K562 (cell line): ENCODE measurements around the gene HOXA10. TPM values are rescaled to one million over a fixed set of nuclear protein-coding genes. Genes with fewer than 3 reads are reported as not detected.

Experiments used
- ATAC-seq: fragments of 200-7000 bp; cut with Tn5 transposase; 3 replicates; pipeline ENCODE4 v1.9.1; 2020; ENCODE audit warnings: moderate library complexity
- BruUV-seq: library from RNA; stranded (reverse); fragments of 400-500 nt; replicated peaks from 2 replicates; lab custom pipeline; 2021; lab: Mats Ljungman, UMichigan
- CTCF ChIA-PET: fragments of 300-600 bp; formaldehyde crosslinking; extraction: SDS; loops from one replicate; lab custom pipeline; 2021; ENCODE audit warnings: low intra/inter-chr PET ratio; lab: Yijun Ruan, JAX
- POLR2A ChIA-PET: fragments of 300-600, 350-650 bp; sonication (Branson Sonifier 250); formaldehyde crosslinking; extraction: SDS; loops from one replicate; lab custom pipeline; 2021; ENCODE audit warnings: antibody characterized with exemption, inconsistent platforms; lab: Yijun Ruan, JAX
- DNase-seq, 4 experiments: peaks; one replicate each; pipeline versions ENCODE4 v3.0.0 to v3.0.0-alpha.2; 2011 to 2018; ENCODE audit warnings: low spot score in 3 of 4, mixed read lengths in 3 of 4; ENCODE audit errors: extremely low read depth in 1 of 4
- FAIRE-seq: peaks from 2 replicates; lab custom pipeline; 2011; peaks lifted over from hg19 to GRCh38; lab: Jason Lieb, UNC
- H2AFZ ChIP-seq: 2 replicates; pipeline ENCODE4 v1.6.0; 2011; ENCODE audit warnings: low read depth, low read length, control low read depth, inconsistent platforms
- H3K27ac ChIP-seq: fragments of 200-600 bp; 3 replicates; pipeline ENCODE4 v1.8.0; 2011; ENCODE audit warnings: low read depth, mild to moderate bottlenecking, control low read depth, inconsistent platforms, low read length, moderate library complexity, mixed read lengths; ENCODE audit errors: extremely low read depth
- H3K27me3 ChIP-seq, 2 experiments: fragments of 300-600 bp in 1 of 2; 2 replicates in 1 of 2; 3 replicates in 1 of 2; pipeline versions ENCODE4 v1.6.0 to v1.8.0; 2011; ENCODE audit warnings: inconsistent platforms in 2 of 2, low read length in 2 of 2, mild to moderate bottlenecking in 1 of 2, mixed read lengths in 1 of 2, moderate library complexity in 1 of 2; ENCODE audit not compliant: control insufficient read depth in 2 of 2, insufficient read depth in 2 of 2
- H3K36me3 ChIP-seq: fragments of 300-600 bp; 3 replicates; pipeline ENCODE4 v1.8.0; 2011; ENCODE audit warnings: mild to moderate bottlenecking, low read length, inconsistent platforms; ENCODE audit not compliant: control insufficient read depth, insufficient read depth
- H3K4me1 ChIP-seq, 2 experiments: fragments of 200-600 bp in 1 of 2; replicated peaks in 1 of 2; 2 replicates in 1 of 2; 3 replicates in 1 of 2; pipeline versions ENCODE4 v1.5.1 to v1.8.0; 2011; ENCODE audit warnings: inconsistent platforms in 2 of 2, low read length in 2 of 2, mild to moderate bottlenecking in 1 of 2, mixed read lengths in 1 of 2, moderate library complexity in 1 of 2; ENCODE audit not compliant: control insufficient read depth in 2 of 2, insufficient read depth in 2 of 2
- H3K4me2 ChIP-seq: 2 replicates; pipeline ENCODE4 v1.6.1; 2011; ENCODE audit warnings: low read length, control low read depth, inconsistent platforms, mixed read lengths; ENCODE audit not compliant: insufficient read depth
- H3K4me3 ChIP-seq: fragments of 200-600 bp; sonication (generic), shearing (Covaris generic); 2 replicates; pipeline ENCODE4 v1.5.1; 2016; ENCODE audit warnings: control low read depth, inconsistent platforms
- H3K79me2 ChIP-seq: fragments of 200-600 bp; 3 replicates; pipeline ENCODE4 v1.8.0; 2011; ENCODE audit warnings: low read length, inconsistent platforms; ENCODE audit not compliant: control insufficient read depth, insufficient read depth
- H3K9ac ChIP-seq, 2 experiments: 2 replicates each; pipeline versions ENCODE4 v1.6.0 to v1.6.1; 2011; ENCODE audit warnings: low read depth in 2 of 2, low read length in 2 of 2, control low read depth in 1 of 2, inconsistent platforms in 1 of 2, mild to moderate bottlenecking in 1 of 2, mixed read lengths in 1 of 2; ENCODE audit not compliant: insufficient read depth in 1 of 2
- H3K9me1 ChIP-seq: one replicate; pipeline ENCODE4 v1.6.0; 2011; ENCODE audit warnings: inconsistent platforms, mild to moderate bottlenecking, low read length, moderate library complexity; ENCODE audit not compliant: control insufficient read depth, insufficient read depth
- H3K9me3 ChIP-seq: replicated peaks from 2 replicates; pipeline ENCODE4 v1.5.1; 2011; ENCODE audit warnings: low read depth, low read length, inconsistent platforms; ENCODE audit not compliant: control insufficient read depth, insufficient read depth
- H4K20me1 ChIP-seq: replicated peaks from 2 replicates; pipeline ENCODE4 v1.6.1; 2011; ENCODE audit warnings: low read length, inconsistent platforms, mixed read lengths; ENCODE audit not compliant: control insufficient read depth, insufficient read depth
- BRD9 ChIP-seq: fragments of 450-650 bp; IDR thresholded peaks from 2 replicates; pipeline ENCODE4 v1.6.1; 2018; ENCODE audit warnings: low read depth; ENCODE audit not compliant: partially characterized antibody
- NFATC3 ChIP-seq: fragments of 450-650 bp; IDR thresholded peaks from 2 replicates; pipeline ENCODE4 v1.6.1; 2017; ENCODE audit warnings: mild to moderate bottlenecking
- NUFIP1 ChIP-seq: fragments of 450-650 bp; IDR thresholded peaks from 2 replicates; pipeline ENCODE4 v1.6.1; 2018; ENCODE audit not compliant: partially characterized antibody
- RB1 ChIP-seq: fragments of 450-650 bp; IDR thresholded peaks from 2 replicates; pipeline ENCODE4 v1.6.1; 2017; ENCODE audit warnings: low read depth, mild to moderate bottlenecking
- SIN3A ChIP-seq, 2 experiments: fragments of 150-350 bp in 1 of 2; IDR thresholded peaks; 2 replicates each; pipeline ENCODE4 v1.6.1; 2011 to 2016; ENCODE audit warnings: borderline replicate concordance in 2 of 2, low read depth in 2 of 2, low read length in 2 of 2, mild to moderate bottlenecking in 2 of 2, moderate library complexity in 2 of 2; ENCODE audit not compliant: control insufficient read depth in 1 of 2
- SRSF9 ChIP-seq: fragments of 200-400 bp; formaldehyde crosslinking; IDR thresholded peaks from 2 replicates; pipeline ENCODE4 v1.6.1; 2017; ENCODE audit warnings: low read depth, low read length, borderline replicate concordance
- ZBED1 ChIP-seq: IDR thresholded peaks from 2 replicates; pipeline ENCODE4 v1.6.1; 2014
- ZBTB12 ChIP-seq: fragments of 250-450 bp; sonication (Bioruptor Pico); IDR thresholded peaks from 2 replicates; pipeline ENCODE4 v1.4.0; 2020
- ZNF24 ChIP-seq: fragments of 450-650 bp; IDR thresholded peaks from 2 replicates; pipeline ENCODE4 v1.6.1; 2016
- ZNF707 ChIP-seq: fragments of 250-450 bp; sonication (Bioruptor Pico); conservative IDR thresholded peaks from 2 replicates; pipeline ENCODE4 v1.8.0; 2022; ENCODE audit warnings: inconsistent platforms, mild to moderate bottlenecking, moderate library complexity
- ZNF764 ChIP-seq: fragments of 250-450 bp; sonication (Bioruptor Pico); IDR thresholded peaks from 2 replicates; pipeline ENCODE4 v1.4.0; 2020; ENCODE audit warnings: low read depth, mild to moderate bottlenecking, moderate library complexity
- WGBS: fragments of 100-300 bp; shearing (Covaris generic); methylation state at CpG from one replicate; pipeline ENCODE4 v1.1.6; 2016; ENCODE audit warnings: low coverage, mixed read lengths; ENCODE audit not compliant: insufficient coverage; ENCODE audit errors: missing lambda C conversion rate; 5-methylcytosine and 5-hydroxymethylcytosine counted together
- in situ Hi-C: fragments of 300-500 bp; cut with MboI; formaldehyde crosslinking; loops from 4 replicates; pipeline ENCODE4 v1.15.0; 2018; ENCODE audit warnings: inconsistent platforms, mixed read lengths
- intact Hi-C: fragments of 100-400 bp; cut with micrococcal nuclease; formaldehyde crosslinking; loops from 2 replicates; pipeline ENCODE4 v1.14.2; 2022
- polyA plus RNA-seq, 8 experiments: library from polyadenylated mRNA; depleted of rRNA in 4 of 8; stranded (reverse) in 5 of 8; unstranded in 3 of 8; fragments of >200 nt; fragmentation: Nextera tagmentation in 2 of 8; fragmentation: Illumina TruSeq in 1 of 8; extraction: Ambion mirVana in 2 of 8; extraction: Trizol in 1 of 8; gene quantifications; 2 replicates each; pipeline versions ENCODE4 v1.2.1 to v1.2.3, GENCODE V29; 2011 to 2014; ENCODE audit warnings: inconsistent platforms in 1 of 8, missing spikeins in 1 of 8
- total RNA-seq, 7 experiments: library from RNA; depleted of rRNA in 6 of 7; stranded (reverse); fragments of >200 nt in 6 of 7; fragmentation: Illumina TruSeq in 2 of 7; extraction: Trizol in 2 of 7; gene quantifications; 2 replicates each; pipeline versions ENCODE4 v1.2.1 to v1.2.3, GENCODE V29; 2011 to 2021; ENCODE audit warnings: low replicate concordance in 1 of 7
- TF ChIP-seq, protein P1 (sequence below): IDR thresholded peaks from 2 replicates; pipeline ENCODE4 v1.6.1; 2016; ENCODE audit warnings: missing genetic modification characterization, missing compliant biosample characterization
- TF ChIP-seq, protein P2 (sequence below): fragments of 250-450 bp; sonication (Bioruptor Pico); IDR thresholded peaks from 2 replicates; pipeline ENCODE4 v1.9.0; 2021; ENCODE audit warnings: mild to moderate bottlenecking
- TF ChIP-seq, protein P3 (sequence below): sonication (generic); formaldehyde crosslinking; IDR thresholded peaks from 2 replicates; pipeline ENCODE4 v1.8.0; 2022; ENCODE audit warnings: missing genetic modification reagents, mild to moderate bottlenecking, moderate library complexity, borderline replicate concordance

The HOXA10 gene
- total and polyA plus RNA-seq, 9 of the 15 experiments (the other 6 are each of a cell fraction or from before 2014, with no cell fraction given): not detected

DNA sequence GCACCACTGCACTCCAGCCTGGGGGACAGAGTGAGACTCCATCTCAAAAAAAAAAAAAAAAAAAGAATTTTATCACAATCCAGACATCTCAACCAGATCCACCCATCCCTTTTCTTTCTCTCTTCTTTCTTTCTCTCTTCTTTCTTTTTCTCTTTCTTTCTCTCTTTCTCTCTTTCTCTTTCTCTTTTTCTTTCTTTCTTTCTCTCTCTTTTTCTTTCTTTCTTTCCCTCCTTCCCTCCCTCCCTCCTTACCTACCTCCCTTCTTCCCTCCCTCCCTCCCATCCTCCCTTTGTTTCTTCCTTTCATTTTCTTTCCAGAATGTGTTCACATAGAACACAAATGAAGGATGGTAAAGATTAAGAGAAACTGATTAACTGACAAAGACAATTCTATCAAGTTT is 43.8 kb upstream of the HOXA10 start:
- in situ Hi-C loops (no loop called here), intact Hi-C loops (no loop called here)
- Histone ChIP-seq H3K4me3 (no peak overlapping the region), H3K27me3 (peaks cover 42 to 65% of the 10 kb centered on the region in 2 experiments), H3K4me2 (no peak overlapping the region), H3K9me1 (no peaks in the 10 kb centered on the region), H3K36me3 (no peaks in the 10 kb centered on the region), H3K4me1 (peaks cover 0 to 16% of the 10 kb centered on the region in 2 experiments; a peak in 1 of 5 replicates), H3K79me2 (no peaks in the 10 kb centered on the region), H3K9ac (no peak overlapping the region), H3K27ac (no peak overlapping the region), H2AFZ (no peak overlapping the region), H3K9me3 (no peaks in the 10 kb centered on the region), H4K20me1 (no peaks in the 10 kb centered on the region)
- CTCF ChIA-PET: no interaction called here
- TF ChIP-seq, protein P1, sequence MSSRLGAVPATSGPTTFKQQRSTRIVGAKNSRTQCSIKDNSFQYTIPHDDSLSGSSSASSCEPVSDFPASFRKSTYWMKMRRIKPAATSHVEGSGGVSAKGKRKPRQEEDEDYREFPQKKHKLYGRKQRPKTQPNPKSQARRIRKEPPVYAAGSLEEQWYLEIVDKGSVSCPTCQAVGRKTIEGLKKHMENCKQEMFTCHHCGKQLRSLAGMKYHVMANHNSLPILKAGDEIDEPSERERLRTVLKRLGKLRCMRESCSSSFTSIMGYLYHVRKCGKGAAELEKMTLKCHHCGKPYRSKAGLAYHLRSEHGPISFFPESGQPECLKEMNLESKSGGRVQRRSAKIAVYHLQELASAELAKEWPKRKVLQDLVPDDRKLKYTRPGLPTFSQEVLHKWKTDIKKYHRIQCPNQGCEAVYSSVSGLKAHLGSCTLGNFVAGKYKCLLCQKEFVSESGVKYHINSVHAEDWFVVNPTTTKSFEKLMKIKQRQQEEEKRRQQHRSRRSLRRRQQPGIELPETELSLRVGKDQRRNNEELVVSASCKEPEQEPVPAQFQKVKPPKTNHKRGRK: peak; percentile 53; the same call in 1 of the 2 replicates
- TF ChIP-seq, protein P2, sequence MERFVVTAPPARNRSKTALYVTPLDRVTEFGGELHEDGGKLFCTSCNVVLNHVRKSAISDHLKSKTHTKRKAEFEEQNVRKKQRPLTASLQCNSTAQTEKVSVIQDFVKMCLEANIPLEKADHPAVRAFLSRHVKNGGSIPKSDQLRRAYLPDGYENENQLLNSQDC (CRISPR knock-in tag): no peak
- TF ChIP-seq RB1: no peak
- no peak for FAIRE-seq
- no TSS peak for BruUV-seq
- POLR2A ChIA-PET: no interaction called here
- no peak for DNase-seq
- no peak for ATAC-seq

GRCh38 chr7:27215356-27215755 is 41.2 kb upstream of the HOXA10 start:
- Histone ChIP-seq H3K9ac (no peak overlapping the region), H3K9me1 (no peaks in the 10 kb centered on the region), H4K20me1 (no peaks in the 10 kb centered on the region), H3K27ac (no peak overlapping the region), H3K4me2 (no peak overlapping the region), H3K4me1 (peaks cover 0 to 17% of the 10 kb centered on the region in 2 experiments; a peak in 1 of 5 replicates), H3K36me3 (no peaks in the 10 kb centered on the region), H2AFZ (no peak overlapping the region), H3K27me3 (peaks cover 39 to 72% of the 10 kb centered on the region in 2 experiments), H3K4me3 (no peak overlapping the region), H3K9me3 (no peaks in the 10 kb centered on the region), H3K79me2 (no peaks in the 10 kb centered on the region)
- in situ Hi-C loops: no loop called here
- ATAC-seq (no peak), FAIRE-seq (no peak), DNase-seq (no peak)
- CTCF ChIA-PET: no interaction called here
- BruUV-seq: no TSS peak
- intact Hi-C loops: no loop called here
- WGBS: 4% methylated on average over 2 of the region's 2 CpGs
- POLR2A ChIA-PET: no interaction called here
- TF ChIP-seq ZNF707 (CRISPR knock-in tag) (no peak), ZNF24 (no peak), SIN3A (IDR thresholded peaks at IDR 0.05; ENCODE audit: borderline replicate concordance in 2 of 2, control insufficient read depth in 1 of 2, low read depth in 2 of 2, low read length in 2 of 2) (no peak), BRD9 (no peak), SRSF9 (no peak), ZNF764 (CRISPR knock-in tag) (no peak), NFATC3 (no peak), ZBTB12 (no peak), NUFIP1 (no peak), ZBED1 (no peak)
- TF ChIP-seq, protein P3, sequence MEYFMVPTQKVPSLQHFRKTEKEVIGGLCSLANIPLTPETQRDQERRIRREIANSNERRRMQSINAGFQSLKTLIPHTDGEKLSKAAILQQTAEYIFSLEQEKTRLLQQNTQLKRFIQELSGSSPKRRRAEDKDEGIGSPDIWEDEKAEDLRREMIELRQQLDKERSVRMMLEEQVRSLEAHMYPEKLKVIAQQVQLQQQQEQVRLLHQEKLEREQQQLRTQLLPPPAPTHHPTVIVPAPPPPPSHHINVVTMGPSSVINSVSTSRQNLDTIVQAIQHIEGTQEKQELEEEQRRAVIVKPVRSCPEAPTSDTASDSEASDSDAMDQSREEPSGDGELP (CRISPR knock-in tag): no peak
